Motor neuron (in vitro differentiated cells): ENCODE results near the gene MEPCE. TPM values are rescaled to one million over a fixed set of nuclear protein-coding genes. Genes with fewer than 3 reads are reported as not detected.
A peak's percentile ranks its signal among the peaks of the same experiment; 100 is the strongest.
"Not testable (repeated sequence)": the region's sequence is repeated elsewhere in the genome, so short reads cannot be mapped to it uniquely, and the experiment has no call there.

Source experiments
- ATAC-seq, 8 experiments: fragments of 200-7000 bp; cut with Tn5 transposase; replicated peaks in 6 of 8; 2 replicates each; pipeline ENCODE4 v1.8.0; 2021; ENCODE audit warnings: mild to moderate bottlenecking in 8 of 8, moderate library complexity in 8 of 8
- H3K27ac ChIP-seq, 2 donors: fragments of 250-450 bp; sonication (Bioruptor Pico); 2 replicates each; pipeline ENCODE4 v1.9.0; 2021; ENCODE audit warnings: antibody characterized with exemption in 2 of 2, mild to moderate bottlenecking in 2 of 2, moderate library complexity in 1 of 2
- H3K4me1 ChIP-seq, 2 donors: fragments of 250-450 bp; sonication (Bioruptor Pico); replicated peaks in 1 of 2; 2 replicates each; pipeline ENCODE4 v1.6.1; 2021; ENCODE audit warnings: antibody characterized with exemption in 2 of 2, mild to moderate bottlenecking in 2 of 2, moderate library complexity in 1 of 2
- H3K4me3 ChIP-seq, 5 donors: fragments of 250-450 bp; sonication (Bioruptor Pico); 2 replicates each; pipeline ENCODE4 v1.9.0; 2021; ENCODE audit warnings: antibody characterized with exemption in 5 of 5, mild to moderate bottlenecking in 5 of 5, moderate library complexity in 4 of 5
- WGBS, 10 experiments: fragments of 450-650 bp; shearing (Covaris generic); methylation state at CpG; one replicate each; pipeline ENCODE4 v1.0.0; 2022; 5-methylcytosine and 5-hydroxymethylcytosine counted together
- in situ Hi-C, 9 experiments: fragments of 400-800 bp; cut with MboI; loops; one replicate each; pipeline ENCODE4 v1.15.0; 2021; ENCODE audit warnings: low sequenced_read_pairs in 9 of 9, low pct_unique_long_range_greater_than_20kb in 2 of 9; ENCODE audit not compliant: unreplicated experiment in 9 of 9
- total RNA-seq, 8 experiments: library from RNA; unstranded; fragments of 300-600 nt; gene quantifications; 2 replicates each; pipeline versions ENCODE4 v1.2.3 to v1.2.4, GENCODE V29; 2022

Gene MEPCE, protein sequence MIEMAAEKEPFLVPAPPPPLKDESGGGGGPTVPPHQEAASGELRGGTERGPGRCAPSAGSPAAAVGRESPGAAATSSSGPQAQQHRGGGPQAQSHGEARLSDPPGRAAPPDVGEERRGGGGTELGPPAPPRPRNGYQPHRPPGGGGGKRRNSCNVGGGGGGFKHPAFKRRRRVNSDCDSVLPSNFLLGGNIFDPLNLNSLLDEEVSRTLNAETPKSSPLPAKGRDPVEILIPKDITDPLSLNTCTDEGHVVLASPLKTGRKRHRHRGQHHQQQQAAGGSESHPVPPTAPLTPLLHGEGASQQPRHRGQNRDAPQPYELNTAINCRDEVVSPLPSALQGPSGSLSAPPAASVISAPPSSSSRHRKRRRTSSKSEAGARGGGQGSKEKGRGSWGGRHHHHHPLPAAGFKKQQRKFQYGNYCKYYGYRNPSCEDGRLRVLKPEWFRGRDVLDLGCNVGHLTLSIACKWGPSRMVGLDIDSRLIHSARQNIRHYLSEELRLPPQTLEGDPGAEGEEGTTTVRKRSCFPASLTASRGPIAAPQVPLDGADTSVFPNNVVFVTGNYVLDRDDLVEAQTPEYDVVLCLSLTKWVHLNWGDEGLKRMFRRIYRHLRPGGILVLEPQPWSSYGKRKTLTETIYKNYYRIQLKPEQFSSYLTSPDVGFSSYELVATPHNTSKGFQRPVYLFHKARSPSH
- total RNA-seq, result 10 to 100 TPM; 11.5 to 54.3 (median 29.1) TPM

DNA sequence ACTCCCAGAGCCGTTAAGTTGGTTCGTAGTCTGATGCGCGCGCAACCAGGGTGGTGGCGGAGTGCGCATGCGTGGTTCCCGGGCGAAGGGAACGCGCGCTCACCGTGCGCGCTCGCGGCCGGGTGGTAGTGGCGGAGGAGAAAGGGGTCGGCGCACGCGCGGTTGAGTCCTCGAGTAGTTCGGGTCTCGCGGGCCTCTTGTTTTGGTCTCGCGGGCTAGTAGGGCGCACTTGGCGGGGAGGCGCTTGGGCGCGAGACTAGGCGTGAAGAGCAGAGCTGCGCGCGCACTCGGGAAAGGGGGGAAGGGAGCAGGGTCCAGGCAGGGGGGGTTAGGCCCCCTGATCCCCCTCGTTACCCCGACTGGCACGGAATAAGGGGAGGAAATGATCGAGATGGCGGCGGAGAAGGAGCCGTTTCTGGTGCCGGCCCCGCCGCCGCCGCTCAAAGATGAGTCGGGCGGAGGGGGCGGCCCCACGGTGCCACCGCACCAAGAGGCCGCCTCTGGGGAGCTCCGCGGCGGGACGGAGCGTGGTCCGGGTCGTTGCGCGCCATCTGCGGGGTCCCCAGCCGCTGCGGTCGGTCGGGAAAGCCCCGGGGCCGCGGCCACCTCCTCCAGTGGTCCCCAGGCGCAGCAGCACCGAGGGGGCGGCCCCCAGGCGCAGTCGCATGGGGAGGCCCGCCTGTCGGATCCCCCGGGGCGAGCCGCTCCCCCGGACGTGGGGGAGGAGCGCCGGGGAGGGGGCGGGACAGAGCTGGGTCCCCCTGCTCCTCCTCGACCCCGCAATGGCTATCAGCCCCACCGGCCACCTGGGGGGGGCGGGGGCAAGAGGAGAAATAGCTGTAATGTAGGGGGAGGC, at the start of gene MEPCE:
Gene MEPCE (plus strand): TSS at position 195 of the 856 bp plus-strand sequence. CDS start 188 bp downstream, at position 383.
- Histone ChIP-seq H3K27ac (peak within 1 kb of the TSS; percentile 93 to 99), H3K4me3 (peak within 1 kb of the TSS; percentile 47 to 90 (median 69)), H3K4me1 (peaks cover 16 to 28% of the 10 kb centered on the region in 2 donors)
- WGBS, 10 experiments, result 0% methylated on average over 13 of the region's 95 CpGs; no CpG with 5 or more reads in 9 of the 10 experiments
- in situ Hi-C loops, result no loop called here
- ATAC-seq, result peak; percentile 21 to 73 (median 64)

DNA sequence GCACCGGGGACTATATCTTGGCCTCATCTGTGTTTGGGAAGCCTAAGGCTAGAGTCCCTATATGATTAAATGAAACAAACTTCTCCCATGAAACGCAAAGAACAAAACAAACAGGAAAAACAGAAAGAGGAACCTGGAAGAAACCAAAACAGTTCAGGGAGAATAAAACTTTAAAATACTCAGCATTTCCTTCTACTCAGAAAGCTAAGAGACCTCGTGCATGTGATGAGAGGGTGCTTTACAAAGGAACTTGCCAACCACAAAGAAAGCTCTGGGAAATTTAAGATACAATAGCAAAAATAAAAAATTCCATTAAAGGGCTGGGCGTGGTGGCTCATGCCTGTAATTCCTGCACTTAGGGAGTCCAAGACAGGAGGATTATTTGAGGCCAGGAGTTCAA, 49.4 kb upstream of the MEPCE start:
- WGBS, 10 experiments, result 58 to 100% (median 78%) methylated on average over 1 to 4 of the region's 4 CpGs
- Histone ChIP-seq H3K4me1 (no peaks in the 10 kb centered on the region), H3K27ac (no peak overlapping the region), H3K4me3 (no peak overlapping the region)
- no peak for ATAC-seq
- in situ Hi-C loops, result no loop called here

DNA sequence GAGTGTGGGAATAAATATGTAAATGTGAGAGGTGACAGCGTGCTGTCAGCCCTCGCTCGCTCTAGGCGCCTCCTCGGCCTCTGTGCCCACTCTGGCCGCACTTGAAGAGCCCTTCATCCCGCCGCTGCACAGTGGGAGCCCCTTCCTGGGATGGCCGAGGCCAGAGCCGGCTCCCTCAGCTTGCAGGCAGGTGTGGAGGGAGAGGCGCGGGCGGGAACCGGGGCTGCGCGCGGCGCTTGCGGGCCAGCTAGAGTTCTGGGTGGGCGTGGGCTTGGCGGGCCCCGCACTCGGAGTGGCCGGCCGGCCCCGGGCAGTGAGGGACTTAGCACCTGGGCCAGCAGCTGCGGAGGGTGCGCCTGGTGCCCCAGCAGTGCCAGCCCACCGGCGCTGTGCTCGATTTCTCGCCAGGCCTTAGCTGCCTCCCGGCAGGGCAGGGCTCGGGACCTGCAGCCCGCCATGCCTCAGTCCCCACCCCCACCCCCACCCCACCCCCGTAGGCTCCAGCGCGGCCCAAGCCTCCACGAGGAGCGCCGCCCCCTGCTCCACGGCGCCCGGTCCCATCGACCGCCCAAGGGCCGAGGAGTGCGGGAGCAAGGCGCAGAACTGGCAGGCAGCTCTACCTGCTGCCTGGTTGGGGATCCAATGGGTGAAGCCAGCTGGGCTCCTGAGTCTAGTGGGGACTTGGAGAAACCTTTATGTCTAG, 47.9 kb upstream of the MEPCE start:
- H3K4me3 ChIP-seq, in situ Hi-C loops, H3K27ac ChIP-seq, H3K4me1 ChIP-seq: not testable (repeated sequence)
- 86% methylated on average over 4 of the region's 49 CpGs; no CpG with 5 or more reads in 8 of the 10 experiments for WGBS, 10 experiments
- ATAC-seq, result peak in 1 of 8 experiments; percentile 48

DNA sequence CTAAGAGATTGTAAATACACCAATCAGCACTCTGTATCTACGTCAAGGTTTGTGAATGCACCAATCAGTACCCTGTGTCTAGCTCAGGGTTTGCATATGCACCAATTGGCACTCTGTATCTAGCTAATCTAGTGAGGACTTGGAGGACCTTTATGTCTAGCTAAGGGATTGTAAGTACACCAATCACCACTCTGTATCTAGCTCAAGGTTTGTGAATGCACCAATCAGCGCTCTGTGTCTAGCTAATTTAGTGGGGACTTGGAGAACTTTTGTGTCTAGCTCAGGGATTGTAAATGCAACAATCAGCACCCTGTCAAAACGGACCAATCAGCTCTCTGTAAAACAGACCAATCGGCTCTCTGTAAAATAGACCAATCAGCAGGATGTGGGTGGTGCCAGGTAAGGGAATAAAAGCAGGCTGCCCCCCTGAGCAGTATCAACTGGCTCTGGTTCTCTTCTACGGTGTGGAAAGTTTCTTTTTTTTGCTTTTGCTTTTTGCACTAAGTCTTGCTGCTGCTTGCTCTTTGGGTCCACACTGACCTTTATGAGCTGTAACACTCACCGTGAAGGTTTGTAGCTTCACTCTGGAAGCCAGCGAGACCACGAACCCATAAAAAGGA, 47.3 kb upstream of the MEPCE start:
- H3K4me1 ChIP-seq, in situ Hi-C loops, H3K27ac ChIP-seq, H3K4me3 ChIP-seq: not testable (repeated sequence)
- 62 to 95% (median 86%) methylated on average over 2 to 7 of the region's 8 CpGs; no CpG with 5 or more reads in 1 of the 10 experiments for WGBS, 10 experiments
- ATAC-seq, result peak in 1 of 8 experiments; percentile 54

DNA sequence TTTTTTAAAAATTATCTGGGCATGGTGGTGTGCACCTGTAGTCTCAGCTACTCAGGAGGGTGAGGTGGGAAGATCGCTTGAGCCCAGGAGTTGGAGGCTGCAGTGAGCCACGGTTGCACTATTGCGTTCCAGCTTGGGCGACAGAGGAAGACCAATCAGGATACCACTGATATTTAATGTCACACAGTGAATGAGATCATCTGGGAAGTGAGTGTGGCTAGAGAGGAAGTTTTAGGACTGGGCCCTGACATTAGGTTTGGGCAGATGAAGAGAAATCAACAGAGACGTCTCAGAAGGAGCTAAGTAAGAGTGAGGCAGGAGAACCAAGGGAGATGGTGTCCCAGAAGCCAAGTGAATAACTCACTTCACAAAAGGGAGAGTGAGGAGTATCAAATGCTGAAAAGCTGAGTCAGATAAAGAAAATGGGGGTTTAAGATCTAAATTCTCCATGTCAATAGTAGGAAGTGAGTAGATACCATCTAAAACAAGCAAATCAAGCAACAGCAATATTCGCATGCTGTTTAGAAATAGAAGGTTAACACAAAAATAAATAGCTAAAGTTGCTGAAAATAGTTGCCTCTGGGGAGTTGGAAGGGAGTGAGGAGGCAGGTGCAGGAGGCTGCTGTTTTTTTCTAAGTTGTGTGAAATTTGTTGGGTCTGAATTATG, 44.9 kb upstream of the MEPCE start:
- peaks cover 0 to 2% of the 10 kb centered on the region in 2 donors for H3K4me1 ChIP-seq
- no peak overlapping the region for H3K27ac ChIP-seq
- no peak overlapping the region for H3K4me3 ChIP-seq
- in situ Hi-C loops, result no loop called here
- ATAC-seq, result peak in 3 of 8 experiments; percentile 15 to 63 (median 24)
- 63 to 100% (median 88%) methylated on average over 1 to 6 of the region's 6 CpGs; no CpG with 5 or more reads in 2 of the 10 experiments for WGBS, 10 experiments

DNA sequence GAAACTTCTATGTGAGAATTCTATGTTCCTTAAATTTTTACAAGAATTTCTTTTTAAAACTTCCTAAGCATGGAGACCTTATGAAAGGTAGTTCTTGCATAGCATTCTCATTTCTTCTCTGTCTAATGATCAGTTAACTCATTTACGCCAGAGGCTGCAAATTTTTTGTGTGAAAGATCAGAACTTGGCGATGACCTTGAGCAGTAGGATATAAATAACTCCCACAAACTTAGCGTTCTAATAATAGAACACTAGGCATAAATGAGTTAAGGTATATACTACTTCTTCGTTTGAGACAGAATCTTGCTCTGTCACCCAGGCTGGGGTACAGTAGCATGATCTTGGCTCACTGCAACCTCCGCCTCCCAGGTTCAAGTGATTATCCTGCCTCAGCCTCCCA, 42.7 kb upstream of the MEPCE start:
- in situ Hi-C loops, result no loop called here
- H3K27ac ChIP-seq, result no peak overlapping the region
- no peak for ATAC-seq
- no peak overlapping the region for H3K4me3 ChIP-seq
- WGBS, 10 experiments, result 30 to 96% (median 70%) methylated on average over 2 to 5 of the region's 5 CpGs; no CpG with 5 or more reads in 2 of the 10 experiments
- H3K4me1 ChIP-seq, result peaks cover 0 to 9% of the 10 kb centered on the region in 2 donors

DNA sequence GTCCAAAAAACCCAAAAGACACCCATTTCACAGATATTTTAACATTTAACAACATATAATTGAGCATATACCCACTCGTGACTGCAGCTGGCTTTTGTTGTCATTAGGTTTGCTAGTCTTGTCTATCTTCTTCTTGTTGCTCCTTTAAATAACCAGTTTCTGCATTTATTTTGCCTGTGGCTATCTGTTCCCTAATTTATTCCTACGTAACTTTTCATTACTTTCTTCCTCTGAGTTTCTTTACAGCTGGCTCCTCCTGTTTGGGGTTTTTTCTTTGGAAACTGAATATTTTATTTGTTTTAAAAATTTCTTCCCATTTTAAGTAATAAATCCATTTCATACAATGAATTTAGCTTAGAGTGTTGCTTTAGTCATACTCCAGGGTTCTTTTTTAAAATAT, 41.9 kb upstream of the MEPCE start:
- ATAC-seq, result peak in 3 of 8 experiments; percentile 67 to 71 (median 70)
- Histone ChIP-seq H3K27ac (no peak overlapping the region), H3K4me1 (peaks cover 0 to 9% of the 10 kb centered on the region in 2 donors), H3K4me3 (no peak overlapping the region)
- WGBS, 10 experiments, result 8 to 100% (median 79%) methylated on average over 1 to 2 of the region's 2 CpGs
- in situ Hi-C loops, result no loop called here

DNA sequence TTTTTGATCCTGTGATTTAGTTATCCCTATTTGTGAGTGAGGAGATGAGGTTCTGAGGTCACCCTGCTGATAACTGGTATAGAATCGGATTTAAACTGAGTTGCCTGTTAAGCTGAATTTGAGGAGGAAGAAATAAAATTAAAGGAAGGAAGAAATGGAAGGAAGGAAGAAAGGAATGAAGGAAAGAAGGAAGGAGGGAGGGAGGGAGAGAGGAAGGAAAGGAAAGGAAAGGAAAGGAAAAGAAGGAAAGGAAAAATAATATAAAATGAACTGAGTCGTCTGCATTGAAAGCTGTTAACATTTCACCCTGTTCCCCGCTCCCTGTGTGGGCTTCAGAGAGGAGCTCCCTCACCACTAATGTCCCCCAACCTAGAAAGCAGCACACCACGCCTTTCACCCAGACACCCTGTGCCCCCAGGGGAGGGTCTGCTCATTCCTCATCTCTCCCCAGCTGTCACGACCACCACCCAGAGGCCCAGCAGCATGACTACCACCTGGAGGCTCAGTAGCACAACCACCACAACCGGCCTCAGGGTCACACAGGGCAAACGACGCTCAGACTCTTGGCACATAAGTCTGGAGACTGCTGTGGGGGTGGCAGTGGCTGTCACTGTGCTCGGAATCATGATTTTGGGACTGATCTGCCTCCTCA, 40.1 kb upstream of the MEPCE start:
- in situ Hi-C loops, result no loop called here
- ATAC-seq, result no peak
- Histone ChIP-seq H3K4me3 (no peak overlapping the region), H3K4me1 (peaks cover 0 to 9% of the 10 kb centered on the region in 2 donors), H3K27ac (no peak overlapping the region)
- 47 to 90% (median 69%) methylated on average over 1 to 7 of the region's 9 CpGs for WGBS, 10 experiments

DNA sequence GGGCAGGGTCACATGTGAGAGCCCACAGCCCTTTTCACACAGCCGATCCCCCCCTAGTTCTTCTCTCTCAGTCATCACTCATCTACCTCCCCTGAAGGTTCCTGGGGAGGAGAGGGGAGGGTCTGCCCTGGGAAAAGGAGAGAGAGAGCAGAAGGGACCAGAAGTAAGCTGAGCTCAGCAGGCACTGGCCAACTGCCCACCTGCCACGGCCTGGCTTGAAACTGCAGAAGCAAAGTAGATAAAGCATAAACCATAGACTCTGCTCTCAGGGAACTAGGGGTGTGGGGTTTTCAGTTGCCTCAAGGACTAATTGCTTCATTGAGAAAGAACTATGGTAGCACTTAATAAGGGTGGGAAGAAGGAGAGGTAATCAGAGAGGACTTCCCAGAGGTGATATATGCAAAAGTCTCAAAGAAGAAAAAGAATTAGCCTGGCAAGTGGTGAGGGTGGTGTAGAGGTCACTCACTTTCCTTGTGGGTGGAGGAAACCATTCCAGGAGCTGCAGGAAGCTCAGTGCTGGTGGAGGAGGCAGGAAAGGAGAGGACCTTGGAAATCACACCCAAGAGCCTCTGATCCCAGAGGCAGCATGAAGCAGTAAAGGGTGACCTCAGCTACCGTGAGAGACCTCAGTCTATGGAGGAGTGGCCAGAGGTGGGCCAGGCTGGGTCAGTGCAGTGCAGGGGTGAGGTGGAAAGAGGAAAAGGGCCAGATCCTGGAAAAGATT, 39.2 kb upstream of the MEPCE start:
- 0 to 67% (median 40%) methylated on average over 1 to 2 of the region's 3 CpGs; no CpG with 5 or more reads in 5 of the 10 experiments for WGBS, 10 experiments
- in situ Hi-C loops, result no loop called here
- H3K4me1 ChIP-seq, result peaks cover 0 to 9% of the 10 kb centered on the region in 2 donors
- H3K4me3 ChIP-seq, result no peak overlapping the region
- H3K27ac ChIP-seq, result no peak overlapping the region
- ATAC-seq, result peak in 3 of 8 experiments; percentile 15 to 56 (median 52)

DNA sequence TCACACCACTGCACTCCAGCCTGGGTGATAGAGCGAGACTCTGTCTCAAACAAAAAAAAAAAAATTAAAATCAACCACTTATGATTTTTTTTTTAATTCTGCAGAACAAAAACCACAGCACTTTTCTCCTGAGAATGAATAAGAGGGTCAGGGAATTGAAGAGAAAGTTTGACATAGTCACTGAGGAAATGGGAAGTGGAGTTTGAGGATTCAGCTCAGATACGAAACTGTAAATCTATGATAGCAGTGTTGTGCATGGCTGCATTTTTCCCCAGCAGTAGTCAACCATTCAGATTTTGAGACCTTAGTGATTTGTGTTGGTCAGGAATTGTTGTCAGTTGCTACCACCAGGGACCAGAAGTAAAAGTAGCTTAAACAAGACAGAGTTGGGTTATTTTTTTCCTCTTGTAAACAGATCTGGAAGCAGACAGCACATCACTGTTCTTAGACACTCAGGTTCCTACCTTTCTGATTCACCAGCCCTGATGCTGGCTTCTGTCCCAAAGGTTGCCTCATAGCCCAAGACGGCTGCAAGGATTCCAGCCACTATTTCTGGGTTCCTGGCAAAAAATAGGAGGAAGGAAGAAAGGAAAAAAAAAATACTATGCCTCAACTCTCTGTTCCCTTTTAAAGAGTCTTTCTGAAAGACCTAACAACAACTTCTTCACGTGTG, 36.3 kb upstream of the MEPCE start:
- in situ Hi-C loops, result no loop called here
- H3K4me1 ChIP-seq, result peaks cover 0 to 17% of the 10 kb centered on the region in 2 donors
- WGBS, 10 experiments, result 29 to 100% (median 75%) methylated on average over 1 to 4 of the region's 4 CpGs; no CpG with 5 or more reads in 1 of the 10 experiments
- ATAC-seq, result no peak
- no peak overlapping the region for H3K27ac ChIP-seq
- H3K4me3 ChIP-seq, result no peak overlapping the region
